ENCODE data around the gene CXCL6. TPM values are rescaled to one million over a fixed set of nuclear protein-coding genes. Genes with fewer than 3 reads are reported as not detected.

Gene CXCL6
- polyA plus RNA-seq, 1 of the 3 experiments (the other 2 are of a cell fraction), result 0.02 TPM

- POLR2A ChIA-PET, result no interaction called here
- Histone ChIP-seq H4K20me1 (ENCODE audit: insufficient read depth) (no peaks in the 10 kb centered on the region), H3K36me3 (replicated peaks in 1 of 2; ENCODE audit: control insufficient read depth in 1 of 2, insufficient read depth in 2 of 2, low read length in 1 of 2) (no peaks in the 10 kb centered on the region), H3K4me2 (peak overlapping the region; percentile 69), H3F3A (replicated peaks; ENCODE audit: insufficient read depth) (no peaks in the 10 kb centered on the region), H2AFZ (ENCODE audit: low read depth) (no peak overlapping the region; the same call in 1 of the 2 replicates), H3K27ac (ENCODE audit: low read depth in 2 of 2, low read length in 1 of 2) (no peak overlapping the region), H3K9ac (no peak overlapping the region), H3K79me2 (ENCODE audit: insufficient read depth) (no peaks in the 10 kb centered on the region), H3K9me2 (no peaks in the 10 kb centered on the region), H3K9me3 (no peaks in the 10 kb centered on the region), H3K4me1 (ENCODE audit: control insufficient read depth in 1 of 2, insufficient read depth in 2 of 2, low read depth in 1 of 2, low read length in 1 of 2) (no peaks in the 10 kb centered on the region), H3K27me3 (ENCODE audit: insufficient read depth) (peaks cover 54% of the 10 kb centered on the region), H3K4me3 (ENCODE audit: low read depth in 2 of 2, low read length in 1 of 2) (peak overlapping the region in 1 of 2 experiments; percentile 47; a peak in 2 of 4 replicates)
- 8% methylated on average over 16 of the region's 16 CpGs for WGBS (ENCODE audit: low lambda C conversion rate)
- DNase-seq, result no peak
- no peak for TF ChIP-seq TEAD4 (IDR thresholded peaks at IDR 0.05; ENCODE audit: borderline replicate concordance, insufficient read depth)
- no peak for TF ChIP-seq MEF2A (IDR thresholded peaks at IDR 0.05; ENCODE audit: borderline replicate concordance, low read depth)
- TF ChIP-seq YY1 (IDR thresholded peaks at IDR 0.05; ENCODE audit: low read depth), result no peak
- CTCF ChIA-PET, result no interaction called here
These were observed 32.0 kb downstream of the CXCL6 start for GRCh38 chr4:73868206-73869129.

GRCh38 chr4:73869130-73870055 is 32.9 kb downstream of the CXCL6 start, which contains the start of gene CXCL1:
Gene CXCL1 (plus strand): TSS chr4:73869393. CDS start chr4:73869471, 78 bp downstream.
- Histone ChIP-seq H2AFZ (ENCODE audit: low read depth) (no peak within 1 kb of the TSS; the same call in 1 of the 2 replicates), H3K9me3 (no peaks in the 10 kb centered on the region), H4K20me1 (ENCODE audit: insufficient read depth) (no peaks in the 10 kb centered on the region), H3K4me1 (ENCODE audit: control insufficient read depth in 1 of 2, insufficient read depth in 2 of 2, low read depth in 1 of 2, low read length in 1 of 2) (no peaks in the 10 kb centered on the region), H3K27me3 (ENCODE audit: insufficient read depth) (peaks cover 44% of the 10 kb centered on the region), H3K9ac (no peak within 1 kb of the TSS), H3F3A (replicated peaks; ENCODE audit: insufficient read depth) (no peaks in the 10 kb centered on the region), H3K36me3 (replicated peaks in 1 of 2; ENCODE audit: control insufficient read depth in 1 of 2, insufficient read depth in 2 of 2, low read length in 1 of 2) (no peaks in the 10 kb centered on the region), H3K4me2 (peak within 1 kb of the TSS; percentile 69), H3K9me2 (no peaks in the 10 kb centered on the region), H3K27ac (ENCODE audit: low read depth in 2 of 2, low read length in 1 of 2) (no peak within 1 kb of the TSS), H3K79me2 (ENCODE audit: insufficient read depth) (no peaks in the 10 kb centered on the region), H3K4me3 (ENCODE audit: low read depth in 2 of 2, low read length in 1 of 2) (peak within 1 kb of the TSS; percentile 32 to 47; a peak in 3 of 4 replicates)
- 7% methylated on average over 4 of the region's 61 CpGs for WGBS (ENCODE audit: low lambda C conversion rate)
- peak; percentile 56; the same call in 1 of the 2 replicates for TF ChIP-seq EZH2phosphoT487 (IDR thresholded peaks at IDR 0.05; ENCODE audit: borderline replicate concordance, low read depth)
- TF ChIP-seq RCOR1 (IDR thresholded peaks at IDR 0.05; ENCODE audit: low read length), result no peak
- peak; percentile 7 for DNase-seq
- CTCF ChIA-PET, result no interaction called here
- POLR2A ChIA-PET, result no interaction called here

- ChIA-PET CTCF (no interaction called here), POLR2A (no interaction called here)
- Histone ChIP-seq H2AFZ (ENCODE audit: low read depth) (no peak overlapping the region), H3K9ac (no peak overlapping the region), H3K27me3 (ENCODE audit: insufficient read depth) (peaks cover 37% of the 10 kb centered on the region), H3K36me3 (replicated peaks in 1 of 2; ENCODE audit: control insufficient read depth in 1 of 2, insufficient read depth in 2 of 2, low read length in 1 of 2) (no peaks in the 10 kb centered on the region), H3K4me2 (no peak overlapping the region), H3K4me1 (ENCODE audit: control insufficient read depth in 1 of 2, insufficient read depth in 2 of 2, low read depth in 1 of 2, low read length in 1 of 2) (no peaks in the 10 kb centered on the region), H3K4me3 (ENCODE audit: low read depth in 2 of 2, low read length in 1 of 2) (no peak overlapping the region), H3K79me2 (ENCODE audit: insufficient read depth) (no peaks in the 10 kb centered on the region), H3K9me2 (no peaks in the 10 kb centered on the region), H3K9me3 (no peaks in the 10 kb centered on the region), H3K27ac (ENCODE audit: low read depth in 2 of 2, low read length in 1 of 2) (no peak overlapping the region), H4K20me1 (ENCODE audit: insufficient read depth) (no peaks in the 10 kb centered on the region), H3F3A (replicated peaks; ENCODE audit: insufficient read depth) (no peaks in the 10 kb centered on the region)
- WGBS (ENCODE audit: low lambda C conversion rate), result 0% methylated on average over 2 of the region's 3 CpGs
- TF ChIP-seq YY1 (IDR thresholded peaks at IDR 0.05; ENCODE audit: low read depth), result no peak
- DNase-seq, result no peak
These were observed 33.8 kb downstream of the CXCL6 start for GRCh38 chr4:73870260-73870659.
